ENCODE results near the gene SESN2.

DNA sequence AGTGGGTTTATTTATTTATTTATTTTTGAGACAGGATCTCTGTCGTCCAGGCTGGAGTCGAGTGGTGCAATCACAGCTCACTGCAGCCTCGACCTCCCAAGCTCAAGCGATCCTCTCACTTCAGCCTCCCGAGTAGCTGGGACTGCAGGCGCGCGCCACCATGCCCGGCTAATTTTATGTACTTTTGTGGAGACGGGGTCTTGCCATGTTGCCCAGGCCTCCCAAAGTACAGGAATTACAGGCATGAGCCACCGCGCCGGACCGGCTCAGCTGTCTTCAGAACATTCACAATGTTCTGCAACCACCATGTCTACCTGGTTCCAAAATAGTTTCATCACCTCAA lies 26.1 kb upstream of the SESN2 start:
- no peak for TF ChIP-seq ZNF274 (IDR thresholded peaks at IDR 0.05; ENCODE audit: low read depth, low read length)
- TF ChIP-seq YY1 (IDR thresholded peaks at IDR 0.05; ENCODE audit: insufficient read depth, insufficient read length): no peak
